ENCODE measurements around the gene MTHFD1L. TPM values are rescaled to one million over a fixed set of nuclear protein-coding genes. Genes with fewer than 3 reads are reported as not detected.

Gene MTHFD1L
- total RNA-seq, 4 donors from 2014 or later = 4.1 to 19.9 (median 16.6) TPM

DNA sequence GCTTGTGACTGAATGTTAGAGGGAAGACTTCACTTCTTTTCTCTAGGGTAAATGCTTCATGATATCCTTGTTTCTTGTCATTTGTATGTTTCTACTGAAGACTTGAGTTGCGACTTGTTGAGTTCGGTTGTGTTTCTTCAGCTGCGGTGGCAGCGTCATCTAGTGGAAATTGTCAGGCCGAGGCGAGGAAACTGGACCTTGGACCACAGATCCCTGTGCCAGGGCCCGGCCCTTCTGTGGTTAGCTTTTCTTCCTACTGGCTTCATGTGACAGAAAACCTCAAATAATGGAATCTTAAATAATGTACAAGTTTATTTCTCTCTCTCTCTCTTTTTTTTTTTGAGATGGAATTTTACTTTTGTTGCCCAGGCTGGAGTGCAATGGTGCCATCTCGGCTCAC lies 12.4 kb downstream of the MTHFD1L start:
- H3K9me3 ChIP-seq = no peaks in the 10 kb centered on the region
- H3K4me1 ChIP-seq = peaks cover 0 to 8% of the 10 kb centered on the region in 2 donors
- no peak overlapping the region for H3K27ac ChIP-seq
- H3K4me3 ChIP-seq = no peak overlapping the region
- no peaks in the 10 kb centered on the region for H3K27me3 ChIP-seq
- no peak for TF ChIP-seq POLR2A (IDR thresholded peaks at IDR 0.05)
- TF ChIP-seq, protein P1, sequence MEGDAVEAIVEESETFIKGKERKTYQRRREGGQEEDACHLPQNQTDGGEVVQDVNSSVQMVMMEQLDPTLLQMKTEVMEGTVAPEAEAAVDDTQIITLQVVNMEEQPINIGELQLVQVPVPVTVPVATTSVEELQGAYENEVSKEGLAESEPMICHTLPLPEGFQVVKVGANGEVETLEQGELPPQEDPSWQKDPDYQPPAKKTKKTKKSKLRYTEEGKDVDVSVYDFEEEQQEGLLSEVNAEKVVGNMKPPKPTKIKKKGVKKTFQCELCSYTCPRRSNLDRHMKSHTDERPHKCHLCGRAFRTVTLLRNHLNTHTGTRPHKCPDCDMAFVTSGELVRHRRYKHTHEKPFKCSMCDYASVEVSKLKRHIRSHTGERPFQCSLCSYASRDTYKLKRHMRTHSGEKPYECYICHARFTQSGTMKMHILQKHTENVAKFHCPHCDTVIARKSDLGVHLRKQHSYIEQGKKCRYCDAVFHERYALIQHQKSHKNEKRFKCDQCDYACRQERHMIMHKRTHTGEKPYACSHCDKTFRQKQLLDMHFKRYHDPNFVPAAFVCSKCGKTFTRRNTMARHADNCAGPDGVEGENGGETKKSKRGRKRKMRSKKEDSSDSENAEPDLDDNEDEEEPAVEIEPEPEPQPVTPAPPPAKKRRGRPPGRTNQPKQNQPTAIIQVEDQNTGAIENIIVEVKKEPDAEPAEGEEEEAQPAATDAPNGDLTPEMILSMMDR (IDR thresholded peaks at IDR 0.05) = no peak
- no peak for DNase-seq
- intact Hi-C loops (cut with DNase I; ENCODE audit: low total_unique reads) = no loop called here
- H3K36me3 ChIP-seq = no peaks in the 10 kb centered on the region

GRCh38 chr6:150878347-150879213 lies 13.1 kb downstream of the MTHFD1L start:
- peaks cover 0 to 8% of the 10 kb centered on the region in 2 donors for H3K4me1 ChIP-seq
- no peaks in the 10 kb centered on the region for H3K9me3 ChIP-seq
- intact Hi-C loops (cut with DNase I; ENCODE audit: low total_unique reads) = no loop called here
- no peaks in the 10 kb centered on the region for H3K27me3 ChIP-seq
- H3K27ac ChIP-seq = no peak overlapping the region
- TF ChIP-seq POLR2A (IDR thresholded peaks at IDR 0.05) = no peak
- TF ChIP-seq, protein P1 (IDR thresholded peaks at IDR 0.05) = no peak
- H3K36me3 ChIP-seq = no peaks in the 10 kb centered on the region
- no peak overlapping the region for H3K4me3 ChIP-seq
- DNase-seq = no peak

DNA sequence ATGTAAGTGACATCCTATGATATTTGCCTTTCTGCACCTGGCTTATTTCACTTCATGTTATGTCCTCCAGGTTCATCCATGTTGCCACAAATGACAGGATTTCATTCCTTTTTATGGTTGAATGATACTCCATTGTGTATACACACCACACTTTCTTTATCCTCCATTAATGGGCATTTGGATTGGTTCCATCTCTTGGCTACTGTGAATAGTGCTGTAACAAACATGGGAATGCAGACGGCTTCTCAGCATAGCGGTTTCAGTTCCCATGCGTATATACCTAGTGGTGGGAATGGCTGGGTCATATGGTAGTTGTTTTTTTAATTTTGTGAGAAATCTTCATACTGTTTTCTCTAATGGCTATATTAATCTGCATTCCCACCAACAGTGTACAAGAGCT lies 14.8 kb downstream of the MTHFD1L start:
- Histone ChIP-seq H3K27ac (no peak overlapping the region), H3K27me3 (no peaks in the 10 kb centered on the region), H3K4me1 (peaks cover 0 to 8% of the 10 kb centered on the region in 2 donors), H3K36me3 (no peaks in the 10 kb centered on the region), H3K9me3 (no peaks in the 10 kb centered on the region), H3K4me3 (no peak overlapping the region)
- intact Hi-C loops (cut with DNase I; ENCODE audit: low total_unique reads) = no loop called here
- no peak for TF ChIP-seq POLR2A (IDR thresholded peaks at IDR 0.05)
- TF ChIP-seq, protein P1 (IDR thresholded peaks at IDR 0.05) = no peak
- DNase-seq = no peak

DNA sequence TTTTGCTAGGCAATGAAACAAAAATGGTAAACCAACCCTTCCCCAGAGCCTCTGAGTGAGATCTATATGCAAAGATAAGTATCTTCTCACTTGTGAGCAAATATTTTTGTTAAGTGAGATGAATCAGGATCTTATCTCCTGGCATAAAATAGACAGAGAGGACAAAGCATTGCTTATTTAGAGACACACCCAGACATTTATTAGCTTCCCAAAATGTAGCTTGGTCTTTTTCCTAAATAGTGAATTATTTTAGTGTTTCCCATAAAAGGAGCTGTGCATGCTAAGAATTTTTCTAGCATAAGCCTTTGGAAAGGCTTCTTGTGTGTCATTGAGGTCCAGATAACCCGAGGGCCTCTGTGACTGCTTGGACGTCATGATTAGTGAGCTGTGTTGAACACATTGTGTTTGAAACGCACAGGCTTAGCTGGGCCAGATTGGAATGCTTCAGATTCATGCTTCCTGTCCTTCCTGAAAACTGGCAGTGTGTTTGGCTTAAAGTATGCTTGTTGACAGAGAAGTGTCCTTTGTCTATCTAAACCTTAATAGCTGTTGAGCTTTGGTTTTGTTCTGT lies 16.5 kb downstream of the MTHFD1L start:
- no peak overlapping the region for H3K4me3 ChIP-seq
- no peaks in the 10 kb centered on the region for H3K27me3 ChIP-seq
- no peaks in the 10 kb centered on the region for H3K36me3 ChIP-seq
- H3K9me3 ChIP-seq = no peaks in the 10 kb centered on the region
- H3K4me1 ChIP-seq = peaks cover 0 to 8% of the 10 kb centered on the region in 2 donors
- TF ChIP-seq, protein P1 (IDR thresholded peaks at IDR 0.05) = no peak
- TF ChIP-seq POLR2A (IDR thresholded peaks at IDR 0.05) = no peak
- peak; percentile 41 to 54 for DNase-seq
- H3K27ac ChIP-seq = peak overlapping the region; percentile 28 to 72
- intact Hi-C loops (cut with DNase I; ENCODE audit: low total_unique reads) = no loop called here

DNA sequence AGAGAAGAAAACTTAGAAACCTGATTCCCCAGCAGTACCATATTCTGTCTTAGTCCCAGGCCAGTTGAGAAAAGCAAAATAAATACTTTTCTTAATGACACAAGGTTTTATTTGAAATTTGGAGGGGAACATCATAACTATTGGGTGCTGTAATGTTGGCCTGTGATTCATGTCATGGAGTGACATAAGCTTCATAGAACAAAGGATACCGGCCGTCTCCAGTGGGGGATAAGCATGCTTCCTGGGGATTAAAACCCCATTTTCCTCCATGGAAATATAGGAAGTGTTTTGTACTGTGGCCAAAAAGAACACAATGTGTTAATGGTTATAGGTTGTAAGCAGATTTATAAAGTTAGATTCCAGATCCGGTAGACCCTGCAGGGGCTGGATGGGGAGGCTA lies 18.0 kb downstream of the MTHFD1L start:
- DNase-seq = no peak

More for the DNA sequence above, 18.0 kb downstream of the MTHFD1L start:
- no peaks in the 10 kb centered on the region for H3K9me3 ChIP-seq
- no peak overlapping the region for H3K4me3 ChIP-seq
- no peaks in the 10 kb centered on the region for H3K27me3 ChIP-seq
- no peak for TF ChIP-seq POLR2A (IDR thresholded peaks at IDR 0.05)
- TF ChIP-seq, protein P1 (IDR thresholded peaks at IDR 0.05) = no peak
- intact Hi-C loops (cut with DNase I; ENCODE audit: low total_unique reads) = no loop called here
- H3K4me1 ChIP-seq = peaks cover 0 to 8% of the 10 kb centered on the region in 2 donors
- H3K27ac ChIP-seq = peak overlapping the region in 1 of 2 donors; percentile 72
- no peaks in the 10 kb centered on the region for H3K36me3 ChIP-seq
